ENCODE data around the gene CRHR1.

CRHR1 gene

GRCh38 chr17:45785480-45786193 is 1.5 kb downstream of the CRHR1 start:
- no peak for DNase-seq (ENCODE audit: extremely low read depth, low read depth)

GRCh38 chr17:45786349-45786748 is 2.2 kb downstream of the CRHR1 start:
- no peak for DNase-seq (ENCODE audit: extremely low read depth, low read depth)
- no peak for TF ChIP-seq CTCF (IDR thresholded peaks at IDR 0.05; ENCODE audit: low read depth, low read length)

More at GRCh38 chr17:45785480-45786193, 1.5 kb downstream of the CRHR1 start:
- TF ChIP-seq CTCF (IDR thresholded peaks at IDR 0.05; ENCODE audit: low read depth, low read length): no peak

GRCh38 chr17:45787044-45787443 is 2.9 kb downstream of the CRHR1 start:
- DNase-seq (ENCODE audit: extremely low read depth, low read depth): no peak
- no peak for TF ChIP-seq CTCF (IDR thresholded peaks at IDR 0.05; ENCODE audit: low read depth, low read length)

- no peak for TF ChIP-seq CTCF (IDR thresholded peaks at IDR 0.05; ENCODE audit: low read depth, low read length)
- no peak for DNase-seq (ENCODE audit: extremely low read depth, low read depth)
Measured at GRCh38 chr17:45787656-45788055, 3.5 kb downstream of the CRHR1 start.

- TF ChIP-seq CTCF (IDR thresholded peaks at IDR 0.05; ENCODE audit: low read depth, low read length): no peak
- DNase-seq (ENCODE audit: extremely low read depth, low read depth): no peak
Measured at GRCh38 chr17:45788057-45788456, 3.9 kb downstream of the CRHR1 start.

- TF ChIP-seq CTCF (IDR thresholded peaks at IDR 0.05; ENCODE audit: low read depth, low read length): no peak
- DNase-seq (ENCODE audit: extremely low read depth, low read depth): no peak
Measured at GRCh38 chr17:45789874-45790273, 5.8 kb downstream of the CRHR1 start.

- DNase-seq (ENCODE audit: extremely low read depth, low read depth): no peak
- no peak for TF ChIP-seq CTCF (IDR thresholded peaks at IDR 0.05; ENCODE audit: low read depth, low read length)
Measured at GRCh38 chr17:45790296-45790922, 6.3 kb downstream of the CRHR1 start.
